Gastroesophageal sphincter (tissue), 4 donors: ENCODE data around the gene TNFSF13B. TPM values are rescaled to one million over a fixed set of nuclear protein-coding genes. Genes with fewer than 3 reads are reported as not detected.
A peak's percentile ranks its signal among the peaks of the same experiment; 100 is the strongest.

Experiments
- ATAC-seq: fragments of 150-250 bp; one replicate; pipeline ENCODE4 v1.9.1; 2016; ENCODE audit warnings: mild to moderate bottlenecking, moderate library complexity
- H3K27ac ChIP-seq, 4 donors: fragments of 200-600 bp; sonication (generic) in 3 of 4; 1 replicate in 3 of 4; 2 replicates in 1 of 4; pipeline ENCODE4 v1.5.1; 2016 to 2019
- H3K27me3 ChIP-seq: fragments of 200-600 bp; sonication (generic); one replicate; pipeline ENCODE4 v1.5.1; 2019
- H3K36me3 ChIP-seq, 2 donors: fragments of 200-600 bp; sonication (generic); one replicate each; pipeline ENCODE4 v1.5.1; 2019; ENCODE audit warnings: control low read depth in 1 of 2
- H3K4me1 ChIP-seq, 3 donors: fragments of 200-600 bp; sonication (generic); 1 replicate in 2 of 3; 2 replicates in 1 of 3; pipeline ENCODE4 v1.5.1; 2016 to 2019; ENCODE audit warnings: control low read depth in 2 of 3
- H3K4me3 ChIP-seq, 2 donors: fragments of 200-600 bp; sonication (generic); one replicate each; pipeline ENCODE4 v1.5.1; 2019; ENCODE audit warnings: mild to moderate bottlenecking in 1 of 2, moderate library complexity in 1 of 2
- H3K9me3 ChIP-seq, 3 donors: fragments of 200-600 bp; sonication (generic); one replicate each; pipeline ENCODE4 v1.5.1; 2017 to 2019; ENCODE audit warnings: control low read depth in 2 of 3
- EP300 ChIP-seq: sonication (generic); formaldehyde crosslinking; IDR thresholded peaks from one replicate; pipeline ENCODE4 v1.6.1; 2017; ENCODE audit warnings: antibody characterized with exemption, mild to moderate bottlenecking
- POLR2A ChIP-seq, 2 donors: fragments of 450-650 bp; IDR thresholded peaks; one replicate each; pipeline ENCODE4 v1.6.1; 2017; ENCODE audit warnings: antibody characterized with exemption in 2 of 2, mild to moderate bottlenecking in 2 of 2, moderate library complexity in 1 of 2
- POLR2AphosphoS5 ChIP-seq: sonication (generic); formaldehyde crosslinking; IDR thresholded peaks from one replicate; pipeline ENCODE4 v1.6.1; 2017; ENCODE audit warnings: antibody characterized with exemption
- WGBS, 2 donors: methylation state at CpG; one replicate each; pipeline ENCODE4 v1.1.5; 2018; ENCODE audit warnings: low coverage in 1 of 2; 5-methylcytosine and 5-hydroxymethylcytosine counted together
- total RNA-seq, 4 donors: library from RNA; depleted of rRNA; stranded (reverse); fragments of >200 nt; gene quantifications; one replicate each; pipeline ENCODE4 v1.1.0, GENCODE V29; 2016
- TF ChIP-seq, protein P1 (sequence below), 4 experiments: fragments of 200-600 bp in 2 of 4; fragments of 450-650 bp in 2 of 4; sonication (generic) in 1 of 4; IDR thresholded peaks; one replicate each; pipeline ENCODE4 v1.5.1; 2017 to 2019; ENCODE audit warnings: antibody characterized with exemption in 4 of 4, mild to moderate bottlenecking in 2 of 4, moderate library complexity in 2 of 4

The TNFSF13B gene
- total RNA-seq, 4 donors from 2014 or later, result 1.0 to 20.1 (median 9.8) TPM

DNA sequence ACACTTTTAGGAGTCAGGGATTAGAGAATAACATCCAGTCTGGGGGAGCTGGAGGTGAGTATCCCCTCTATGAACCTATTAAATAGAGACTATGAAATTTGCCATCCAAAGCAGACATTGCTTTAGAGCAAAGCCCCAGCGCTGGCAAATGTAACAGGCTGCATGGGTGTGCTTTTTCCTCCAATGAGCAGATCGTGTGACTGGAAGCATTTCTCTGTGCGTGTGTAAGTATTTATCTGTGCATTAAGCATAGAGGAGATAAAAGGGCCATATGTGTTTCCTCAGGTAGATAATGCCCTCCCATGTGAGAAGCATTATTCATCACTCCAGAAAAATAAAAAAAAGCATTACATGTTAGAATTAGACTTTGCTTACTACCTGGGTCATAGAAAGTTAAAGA, 924 bp downstream of the TNFSF13B start:
- peak overlapping the region in 3 of 4 donors; percentile 47 to 73 (median 48) for H3K27ac ChIP-seq
- 4 to 83% methylated on average over 1 to 3 of the region's 3 CpGs for WGBS, 2 donors
- peaks cover 0 to 25% (median 7%) of the 10 kb centered on the region in 3 donors for H3K4me1 ChIP-seq
- no peaks in the 10 kb centered on the region for H3K27me3 ChIP-seq
- ATAC-seq, result no peak
- no peaks in the 10 kb centered on the region for H3K36me3 ChIP-seq
- H3K4me3 ChIP-seq, result peak overlapping the region; percentile 7 to 48
- H3K9me3 ChIP-seq, result no peaks in the 10 kb centered on the region
- no peak for TF ChIP-seq EP300

GRCh38 chr13:108272333-108272732, 2.8 kb downstream of the TNFSF13B start:
- no peaks in the 10 kb centered on the region for H3K36me3 ChIP-seq
- H3K4me3 ChIP-seq, result no peak overlapping the region
- no peak for ATAC-seq
- TF ChIP-seq, protein P1, sequence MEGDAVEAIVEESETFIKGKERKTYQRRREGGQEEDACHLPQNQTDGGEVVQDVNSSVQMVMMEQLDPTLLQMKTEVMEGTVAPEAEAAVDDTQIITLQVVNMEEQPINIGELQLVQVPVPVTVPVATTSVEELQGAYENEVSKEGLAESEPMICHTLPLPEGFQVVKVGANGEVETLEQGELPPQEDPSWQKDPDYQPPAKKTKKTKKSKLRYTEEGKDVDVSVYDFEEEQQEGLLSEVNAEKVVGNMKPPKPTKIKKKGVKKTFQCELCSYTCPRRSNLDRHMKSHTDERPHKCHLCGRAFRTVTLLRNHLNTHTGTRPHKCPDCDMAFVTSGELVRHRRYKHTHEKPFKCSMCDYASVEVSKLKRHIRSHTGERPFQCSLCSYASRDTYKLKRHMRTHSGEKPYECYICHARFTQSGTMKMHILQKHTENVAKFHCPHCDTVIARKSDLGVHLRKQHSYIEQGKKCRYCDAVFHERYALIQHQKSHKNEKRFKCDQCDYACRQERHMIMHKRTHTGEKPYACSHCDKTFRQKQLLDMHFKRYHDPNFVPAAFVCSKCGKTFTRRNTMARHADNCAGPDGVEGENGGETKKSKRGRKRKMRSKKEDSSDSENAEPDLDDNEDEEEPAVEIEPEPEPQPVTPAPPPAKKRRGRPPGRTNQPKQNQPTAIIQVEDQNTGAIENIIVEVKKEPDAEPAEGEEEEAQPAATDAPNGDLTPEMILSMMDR (IDR thresholded peaks at IDR 0.05), result no peak
- no peak for TF ChIP-seq POLR2A (IDR thresholded peaks at IDR 0.05)
- TF ChIP-seq POLR2AphosphoS5, result no peak
- no peak for TF ChIP-seq EP300
- peaks cover 0 to 25% (median 7%) of the 10 kb centered on the region in 3 donors for H3K4me1 ChIP-seq
- H3K27me3 ChIP-seq, result no peaks in the 10 kb centered on the region
- no peaks in the 10 kb centered on the region for H3K9me3 ChIP-seq
- no peak overlapping the region for H3K27ac ChIP-seq

GRCh38 chr13:108273429-108274118, 4.1 kb downstream of the TNFSF13B start:
- Histone ChIP-seq H3K27me3 (no peaks in the 10 kb centered on the region), H3K4me1 (peaks cover 0 to 25% (median 7%) of the 10 kb centered on the region in 3 donors), H3K36me3 (no peaks in the 10 kb centered on the region), H3K27ac (no peak overlapping the region), H3K4me3 (no peak overlapping the region), H3K9me3 (no peaks in the 10 kb centered on the region)
- TF ChIP-seq, protein P1 (IDR thresholded peaks at IDR 0.05), result no peak
- TF ChIP-seq EP300, result no peak
- WGBS, 2 donors, result 84 to 86% methylated on average over 5 of the region's 5 CpGs
- ATAC-seq, result no peak

DNA sequence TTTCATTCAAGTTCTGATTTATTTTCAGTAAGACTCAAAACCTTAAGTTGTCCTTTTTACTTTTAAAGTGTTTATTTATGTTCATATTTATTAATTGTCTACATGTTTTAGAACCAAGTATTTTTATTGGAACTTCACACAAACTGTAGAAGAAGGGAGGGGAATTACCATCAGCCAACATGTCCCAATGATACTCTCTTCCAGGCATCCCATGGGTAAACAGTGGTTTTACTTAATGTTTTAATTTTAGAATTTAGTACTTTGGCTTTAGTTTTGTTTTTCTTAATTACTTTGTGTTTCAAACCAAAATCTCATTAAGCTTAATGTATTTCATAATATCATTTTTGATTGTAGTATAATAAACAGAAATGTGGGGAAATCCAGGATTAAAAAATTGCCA, 5.2 kb downstream of the TNFSF13B start:
- no peaks in the 10 kb centered on the region for H3K9me3 ChIP-seq
- H3K4me3 ChIP-seq, result no peak overlapping the region
- no peaks in the 10 kb centered on the region for H3K36me3 ChIP-seq
- H3K27ac ChIP-seq, result no peak overlapping the region
- no peak for ATAC-seq
- H3K27me3 ChIP-seq, result no peaks in the 10 kb centered on the region
- peaks cover 0 to 14% (median 7%) of the 10 kb centered on the region in 3 donors for H3K4me1 ChIP-seq
- no peak for TF ChIP-seq EP300
- no peak for TF ChIP-seq POLR2AphosphoS5
- no peak for TF ChIP-seq POLR2A (IDR thresholded peaks at IDR 0.05)
- TF ChIP-seq, protein P1 (IDR thresholded peaks at IDR 0.05), result no peak

GRCh38 chr13:108276060-108276459, 6.5 kb downstream of the TNFSF13B start:
- H3K36me3 ChIP-seq, result no peaks in the 10 kb centered on the region
- peak; percentile 58 for ATAC-seq
- H3K27ac ChIP-seq, result no peak overlapping the region
- no peak for TF ChIP-seq EP300
- TF ChIP-seq POLR2A (IDR thresholded peaks at IDR 0.05), result no peak
- no peak for TF ChIP-seq POLR2AphosphoS5
- TF ChIP-seq, protein P1 (IDR thresholded peaks at IDR 0.05), result no peak
- peaks cover 0 to under 1% (median 0%) of the 10 kb centered on the region in 3 donors for H3K4me1 ChIP-seq
- H3K4me3 ChIP-seq, result no peak overlapping the region
- no peaks in the 10 kb centered on the region for H3K27me3 ChIP-seq
- WGBS, 2 donors, result 46 to 57% methylated on average over 5 to 6 of the region's 6 CpGs
- no peaks in the 10 kb centered on the region for H3K9me3 ChIP-seq
